A549 (cell line): ENCODE results near the gene AXL. TPM values are rescaled to one million over a fixed set of nuclear protein-coding genes. Genes with fewer than 3 reads are reported as not detected.
A peak's percentile ranks its signal among the peaks of the same experiment; 100 is the strongest.
"Not testable (repeated sequence)": the region's sequence is repeated elsewhere in the genome, so short reads cannot be mapped to it uniquely, and the experiment has no call there.

Experiments
- ATAC-seq, 2 experiments: fragments of 200-7000 bp in 1 of 2; fragments of >200 bp in 1 of 2; cut with Nextera tagmentation in 1 of 2; cut with Tn5 transposase in 1 of 2; 3 replicates each; pipeline versions ENCODE4 v1.8.0 to v1.9.1; 2018 to 2020; ENCODE audit warnings: mild to moderate bottlenecking in 1 of 2, moderate library complexity in 1 of 2
- CTCF ChIA-PET: fragments of 300-600 bp; sonication (Branson Sonifier 250); formaldehyde crosslinking; extraction: SDS; loops from one replicate; lab custom pipeline; 2021; ENCODE audit warnings: antibody characterized with exemption, inconsistent platforms; lab: Yijun Ruan, JAX
- POLR2A ChIA-PET: fragments of 350-600 bp; formaldehyde crosslinking; extraction: SDS; loops from one replicate; lab custom pipeline; 2021; ENCODE audit warnings: antibody characterized with exemption, inconsistent platforms; lab: Yijun Ruan, JAX
- DNase-seq, 2 experiments: peaks; one replicate each; pipeline versions ENCODE4 v3.0.0 to v3.0.0-alpha.2; 2011 to 2016; ENCODE audit warnings: low read depth in 1 of 2, low spot score in 1 of 2
- FAIRE-seq: peaks from 2 replicates; lab custom pipeline; 2011; peaks lifted over from hg19 to GRCh38; lab: Jason Lieb, UNC
- H3K27ac ChIP-seq, 2 experiments: fragments of >200 bp; sonication (Bioruptor Twin); formaldehyde crosslinking; 3 replicates each; pipeline ENCODE4 v1.5.1; 2016 to 2017
- H3K4me1 ChIP-seq: fragments of >200 bp; sonication (Bioruptor Twin); formaldehyde crosslinking; 3 replicates; pipeline ENCODE4 v1.6.1; 2016
- H3K4me2 ChIP-seq: fragments of >200 bp; sonication (Bioruptor Twin); formaldehyde crosslinking; 3 replicates; pipeline ENCODE4 v1.6.1; 2016
- H3K4me3 ChIP-seq: fragments of >200 bp; sonication (Bioruptor Twin); formaldehyde crosslinking; 3 replicates; pipeline ENCODE4 v1.5.1; 2016
- H3K9me3 ChIP-seq: fragments of >200 bp; sonication (Bioruptor Twin); formaldehyde crosslinking; 3 replicates; pipeline ENCODE4 v1.6.1; 2016
- ATOH8 ChIP-seq: fragments of 250-450 bp; sonication (Bioruptor Pico); IDR thresholded peaks from 2 replicates; pipeline ENCODE4 v1.5.0; 2020; ENCODE audit warnings: low read depth, mild to moderate bottlenecking, moderate library complexity
- CBX8 ChIP-seq: fragments of 200-600 bp; sonication (generic); IDR thresholded peaks from 2 replicates; pipeline ENCODE4 v1.6.1; 2016
- CEBPB ChIP-seq, 2 experiments: fragments of >200 bp in 1 of 2; sonication (Bioruptor Twin) in 1 of 2; formaldehyde crosslinking in 1 of 2; IDR thresholded peaks; 2 replicates each; pipeline ENCODE4 v1.6.1; 2012 to 2016
- CTCF ChIP-seq: fragments of >200 bp; sonication (Bioruptor Twin); formaldehyde crosslinking; IDR thresholded peaks from 3 replicates; pipeline ENCODE4 v1.5.1; 2016
- E2F6 ChIP-seq: IDR thresholded peaks from 2 replicates; pipeline ENCODE4 v1.6.1; 2012; ENCODE audit warnings: low read depth, borderline replicate concordance
- EHF ChIP-seq: fragments of 250-450 bp; sonication (Bioruptor Pico); IDR thresholded peaks from 2 replicates; pipeline ENCODE4 v1.5.0; 2020; ENCODE audit warnings: mild to moderate bottlenecking
- ESRRA ChIP-seq: fragments of 150-350 bp; IDR thresholded peaks from 2 replicates; pipeline ENCODE4 v1.6.1; 2014; ENCODE audit warnings: mild to moderate bottlenecking, low read length, borderline replicate concordance
- FOSL2 ChIP-seq, 2 experiments: fragments of 450-650 bp in 1 of 2; fragments of >200 bp in 1 of 2; sonication (Bioruptor Twin) in 1 of 2; formaldehyde crosslinking; IDR thresholded peaks; 2 replicates each; pipeline versions ENCODE4 v1.5.0 to v1.6.1; 2016 to 2020; ENCODE audit warnings: mild to moderate bottlenecking in 1 of 2, moderate library complexity in 1 of 2
- HES2 ChIP-seq: fragments of >200 bp; sonication (Bioruptor Twin); formaldehyde crosslinking; IDR thresholded peaks from 2 replicates; pipeline ENCODE4 v1.6.1; 2016
- HOXA7 ChIP-seq: fragments of 250-450 bp; sonication (Bioruptor Pico); IDR thresholded peaks from 2 replicates; pipeline ENCODE4 v1.5.0; 2020; ENCODE audit warnings: mild to moderate bottlenecking, moderate library complexity
- HOXB13 ChIP-seq: fragments of 250-450 bp; sonication (Bioruptor Pico); IDR thresholded peaks from 2 replicates; pipeline ENCODE4 v1.5.0; 2020; ENCODE audit warnings: low read depth, mild to moderate bottlenecking, moderate library complexity
- JUN ChIP-seq, 2 experiments: fragments of >200 bp; sonication (Bioruptor Twin); formaldehyde crosslinking; IDR thresholded peaks; 2 replicates in 1 of 2; 3 replicates in 1 of 2; pipeline ENCODE4 v1.6.1; 2016 to 2017
- KDM5A ChIP-seq: fragments of 200-600 bp; sonication (generic); IDR thresholded peaks from 2 replicates; pipeline ENCODE4 v1.6.1; 2016; ENCODE audit warnings: antibody characterized with exemption, mild to moderate bottlenecking
- MAFK ChIP-seq: fragments of 450-650 bp; IDR thresholded peaks from 2 replicates; pipeline ENCODE4 v1.6.1; 2014; ENCODE audit not compliant: partially characterized antibody
- MAX ChIP-seq: IDR thresholded peaks from 2 replicates; pipeline ENCODE4 v1.6.1; 2012
- POLR2AphosphoS2 ChIP-seq: conservative IDR thresholded peaks from 2 replicates; pipeline ENCODE4 v1.6.1; 2012; ENCODE audit warnings: low read length, improper control_type of control experiment, inconsistent platforms
- RAD21 ChIP-seq, 2 experiments: fragments of >200 bp in 1 of 2; sonication (Bioruptor Twin) in 1 of 2; formaldehyde crosslinking in 1 of 2; IDR thresholded peaks in 1 of 2; conservative IDR thresholded peaks in 1 of 2; 2 replicates in 1 of 2; 3 replicates in 1 of 2; pipeline ENCODE4 v1.6.1; 2012 to 2018; ENCODE audit warnings: inconsistent platforms in 1 of 2
- RARB ChIP-seq: fragments of 250-450 bp; sonication (Bioruptor Pico); IDR thresholded peaks from 2 replicates; pipeline ENCODE4 v1.8.0; 2021; ENCODE audit warnings: mild to moderate bottlenecking, moderate library complexity
- RFX5 ChIP-seq: fragments of 450-650 bp; IDR thresholded peaks from 2 replicates; pipeline ENCODE4 v1.7.1; 2014; ENCODE audit warnings: antibody characterized with exemption, mild to moderate bottlenecking, moderate library complexity
- SMC3 ChIP-seq: fragments of >200 bp; sonication (Bioruptor Twin); formaldehyde crosslinking; IDR thresholded peaks from 3 replicates; pipeline ENCODE4 v1.6.1; 2018; ENCODE audit warnings: inconsistent platforms
- TFCP2L1 ChIP-seq: fragments of 250-450 bp; sonication (Bioruptor Pico); IDR thresholded peaks from 2 replicates; pipeline ENCODE4 v1.5.0; 2021; ENCODE audit warnings: mild to moderate bottlenecking
- TP53 ChIP-seq: fragments of 250-450 bp; sonication (Bioruptor Pico); IDR thresholded peaks from 2 replicates; pipeline ENCODE4 v1.5.0; 2021; ENCODE audit warnings: mild to moderate bottlenecking, moderate library complexity
- ZSCAN20 ChIP-seq: fragments of 250-450 bp; sonication (Bioruptor Pico); IDR thresholded peaks from 2 replicates; pipeline ENCODE4 v1.8.0; 2022; ENCODE audit warnings: mild to moderate bottlenecking, moderate library complexity
- whole genome bisulfite sequencing: methylation state at CpG from one replicate; pipeline ENCODE4 v1.1.6; 2017; ENCODE audit errors: missing lambda C conversion rate; 5-methylcytosine and 5-hydroxymethylcytosine counted together
- polyA plus RNA-seq, 4 experiments: library from polyadenylated mRNA; depleted of rRNA in 3 of 4; stranded (reverse); fragments of >200 nt; fragmentation: RNase III in 1 of 4; extraction: RNeasy Plus Mini Kit Qiagen cat#74134 plus additional on column Dnase treatment in 1 of 4; gene quantifications; 2 replicates in 3 of 4; 3 replicates in 1 of 4; pipeline ENCODE4 v1.2.3, GENCODE V29; 2011 to 2017

The AXL gene
- polyA plus RNA-seq, 2 of the 4 experiments (the other 2 are of a cell fraction), result 45.4 to 60.1 TPM

GRCh38 chr19:41203371-41203770, 15.7 kb upstream of the AXL start:
- H3K4me2 ChIP-seq, result no peak overlapping the region
- H3K27ac ChIP-seq, result no peak overlapping the region
- no peaks in the 10 kb centered on the region for H3K4me1 ChIP-seq
- POLR2A ChIA-PET, result interaction anchor here (1.0 to 6.8 kb wide), 3 partner anchors 10 to 61 kb away, joined by 3 to 121 read pairs (median 6); partner anchors contain the start of genes CYP2S1 and HNRNPUL1
- CTCF ChIA-PET, result interaction anchor here (0.6 to 29.8 kb wide), 24 partner anchors 9 to 367 kb away, joined by 3 to 1023 read pairs (median 10); partner anchors contain the start of genes AXL, CYP2S1, HNRNPUL1 and TGFB1
- H3K9me3 ChIP-seq, result no peaks in the 10 kb centered on the region
- ATAC-seq (0 out of 6 replicates have a peak, but pooled peaks of 1 of the 2 experiments have one; percentile 6), FAIRE-seq (no peak), DNase-seq (no peak)
- H3K4me3 ChIP-seq, result no peak overlapping the region
- TF ChIP-seq CBX8, result no peak
- TF ChIP-seq MAFK, result no peak
- TF ChIP-seq E2F6, result no peak
- no peak for TF ChIP-seq ZSCAN20 (CRISPR knock-in tag)
- TF ChIP-seq RAD21 (conservative IDR thresholded peaks at IDR 0.05 in 1 of 2, IDR thresholded peaks at IDR 0.05 in 1 of 2), result no peak
- TF ChIP-seq ESRRA, result no peak
- no peak for TF ChIP-seq POLR2AphosphoS2
- no peak for TF ChIP-seq CEBPB (IDR thresholded peaks at IDR 0.05)
- TF ChIP-seq HOXB13, result no peak
- TF ChIP-seq EHF (CRISPR knock-in tag), result no peak
- TF ChIP-seq HOXA7 (CRISPR knock-in tag), result no peak
- no peak for TF ChIP-seq HES2
- no peak for TF ChIP-seq KDM5A
- no peak for TF ChIP-seq TFCP2L1
- no peak for TF ChIP-seq TP53
- TF ChIP-seq MAX, result no peak
- TF ChIP-seq JUN (IDR thresholded peaks at IDR 0.05), result no peak
- no peak for TF ChIP-seq ATOH8 (CRISPR knock-in tag)
- no peak for TF ChIP-seq RARB
- TF ChIP-seq FOSL2 (IDR thresholded peaks at IDR 0.05), result no peak
- TF ChIP-seq FOSL2 (CRISPR knock-in tag; IDR thresholded peaks at IDR 0.05), result no peak
- 89% methylated on average over 18 of the region's 18 CpGs for WGBS

GRCh38 chr19:41204338-41204737, 14.7 kb upstream of the AXL start:
- ATAC-seq, result peak; percentile 97 to 98
- H3K4me2 ChIP-seq, H3K9me3 ChIP-seq, H3K4me3 ChIP-seq, H3K4me1 ChIP-seq: not testable (repeated sequence)
- 48% methylated on average over 7 of the region's 7 CpGs for WGBS
- H3K27ac ChIP-seq, result peak overlapping the region in 1 of 2 experiments; percentile 33; a peak in 2 of 6 replicates
- DNase-seq, result peak; percentile 92 to 94
- CTCF ChIA-PET, result interaction anchor here (0.6 to 29.8 kb wide), 58 partner anchors 8 to 1065 kb away, joined by 3 to 1023 read pairs (median 5); partner anchors contain the start of genes AXL, CYP2S1, DMAC2 and HNRNPUL1
- peak; percentile 100 for FAIRE-seq
- TF ChIP-seq KDM5A (peak; percentile 56; the same call in 1 of the 2 replicates), RAD21 (conservative IDR thresholded peaks at IDR 0.05 in 1 of 2, IDR thresholded peaks at IDR 0.05 in 1 of 2) (peak; percentile 100), SMC3 (peak; percentile 99), RFX5 (peak; percentile 63; the same call in 1 of the 2 replicates), CEBPB (IDR thresholded peaks at IDR 0.05) (peak in 1 of 2 experiments; percentile 81; a peak in 2 of 4 replicates), CTCF (peak; percentile 99), MAX (peak; percentile 66; the same call in 1 of the 2 replicates), ESRRA (peak; percentile 58; the same call in 1 of the 2 replicates)
- TF ChIP-seq, all 56 proteins: peak for 8; not testable (repeated sequence) for 48
- POLR2A ChIA-PET, result interaction anchor here (0.5 to 6.8 kb wide), 14 partner anchors 14 to 403 kb away, joined by 3 to 121 read pairs (median 4); partner anchors contain the start of gene HNRNPUL1
